ENCODE data around the gene PRKG1.

DNA sequence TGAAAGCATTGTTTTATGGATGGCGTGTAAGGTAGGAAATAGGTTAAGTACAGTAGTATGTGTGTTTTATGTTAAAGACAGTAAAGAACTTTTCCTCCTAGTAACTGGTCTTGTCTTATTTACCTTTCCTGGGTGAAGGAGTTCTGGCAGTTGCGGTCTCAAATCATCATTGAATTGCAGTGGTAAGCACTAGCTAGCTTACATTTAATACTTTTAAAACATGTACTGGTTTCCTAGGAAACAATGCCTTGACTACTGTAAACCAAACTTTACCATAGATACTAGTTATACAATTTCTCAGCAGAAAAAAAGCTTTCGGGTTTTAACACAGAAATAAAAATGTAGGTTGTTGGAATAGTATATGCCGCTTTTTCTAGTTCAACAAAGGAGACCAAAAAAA, 37.7 kb downstream of the PRKG1 start:
- TF ChIP-seq POLR2A (IDR thresholded peaks at IDR 0.05): no peak
- TF ChIP-seq, protein P1, sequence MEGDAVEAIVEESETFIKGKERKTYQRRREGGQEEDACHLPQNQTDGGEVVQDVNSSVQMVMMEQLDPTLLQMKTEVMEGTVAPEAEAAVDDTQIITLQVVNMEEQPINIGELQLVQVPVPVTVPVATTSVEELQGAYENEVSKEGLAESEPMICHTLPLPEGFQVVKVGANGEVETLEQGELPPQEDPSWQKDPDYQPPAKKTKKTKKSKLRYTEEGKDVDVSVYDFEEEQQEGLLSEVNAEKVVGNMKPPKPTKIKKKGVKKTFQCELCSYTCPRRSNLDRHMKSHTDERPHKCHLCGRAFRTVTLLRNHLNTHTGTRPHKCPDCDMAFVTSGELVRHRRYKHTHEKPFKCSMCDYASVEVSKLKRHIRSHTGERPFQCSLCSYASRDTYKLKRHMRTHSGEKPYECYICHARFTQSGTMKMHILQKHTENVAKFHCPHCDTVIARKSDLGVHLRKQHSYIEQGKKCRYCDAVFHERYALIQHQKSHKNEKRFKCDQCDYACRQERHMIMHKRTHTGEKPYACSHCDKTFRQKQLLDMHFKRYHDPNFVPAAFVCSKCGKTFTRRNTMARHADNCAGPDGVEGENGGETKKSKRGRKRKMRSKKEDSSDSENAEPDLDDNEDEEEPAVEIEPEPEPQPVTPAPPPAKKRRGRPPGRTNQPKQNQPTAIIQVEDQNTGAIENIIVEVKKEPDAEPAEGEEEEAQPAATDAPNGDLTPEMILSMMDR (IDR thresholded peaks at IDR 0.05): no peak
